Measurements from ENCODE around the gene LONRF2. TPM values are rescaled to one million over a fixed set of nuclear protein-coding genes. Genes with fewer than 3 reads are reported as not detected.

LONRF2 gene
- total and polyA plus RNA-seq, 2 donors (not counting 1 experiment from before 2014, with no cell fraction given): under 0.01 to 0.01 TPM

GRCh38 chr2:100239486-100240210, 82.7 kb downstream of the LONRF2 start:
- TF ChIP-seq EZH2 (IDR thresholded peaks at IDR 0.05; ENCODE audit: low read length, missing control alignments) (no peak), CTCF (conservative IDR thresholded peaks at IDR 0.05 in 1 of 2, IDR thresholded peaks at IDR 0.05 in 1 of 2; ENCODE audit: low read depth in 1 of 2, low read length in 2 of 2) (no peak)
- peaks cover 3% of the 10 kb centered on the region for H3K27me3 ChIP-seq (ENCODE audit: control insufficient read depth, insufficient read depth, low read length)
- H3K79me2 ChIP-seq (ENCODE audit: control insufficient read depth, insufficient read depth, low read length): no peaks in the 10 kb centered on the region
- no peaks in the 10 kb centered on the region for H3K36me3 ChIP-seq (ENCODE audit: control insufficient read depth, insufficient read depth, low read length)
- no peak overlapping the region for H3K9ac ChIP-seq (ENCODE audit: insufficient read depth, low read length)
- no peak overlapping the region for H3K4me2 ChIP-seq (ENCODE audit: extremely low read depth, insufficient read depth, low read length)
- H3K4me1 ChIP-seq (ENCODE audit: control insufficient read depth, extremely low read depth, insufficient read depth, low read length): no peaks in the 10 kb centered on the region
- H3K9me3 ChIP-seq (ENCODE audit: control insufficient read depth, insufficient read depth, low read depth, low read length): no peaks in the 10 kb centered on the region
- no peak overlapping the region for H2AFZ ChIP-seq (ENCODE audit: low read length)
- no peak overlapping the region for H3K27ac ChIP-seq (ENCODE audit: insufficient read depth, low read length)
- no peak for DNase-seq (ENCODE audit: low read depth in 2 of 2)
- no peak overlapping the region for H3K4me3 ChIP-seq (replicated peaks in 1 of 4; ENCODE audit: control extremely low read depth in 1 of 4, insufficient read depth in 1 of 4, low read depth in 3 of 4, low read length in 4 of 4)
- no peaks in the 10 kb centered on the region for H4K20me1 ChIP-seq (ENCODE audit: control insufficient read depth, extremely low read depth, insufficient read depth, low read length)

- Histone ChIP-seq H4K20me1 (ENCODE audit: control insufficient read depth, extremely low read depth, insufficient read depth, low read length) (no peaks in the 10 kb centered on the region), H3K9me3 (ENCODE audit: control insufficient read depth, insufficient read depth, low read depth, low read length) (no peaks in the 10 kb centered on the region), H2AFZ (ENCODE audit: low read length) (no peak overlapping the region), H3K27me3 (ENCODE audit: control insufficient read depth, insufficient read depth, low read length) (peaks cover 3% of the 10 kb centered on the region), H3K4me3 (replicated peaks in 1 of 4; ENCODE audit: control extremely low read depth in 1 of 4, insufficient read depth in 1 of 4, low read depth in 3 of 4, low read length in 4 of 4) (no peak overlapping the region), H3K79me2 (ENCODE audit: control insufficient read depth, insufficient read depth, low read length) (no peaks in the 10 kb centered on the region), H3K36me3 (ENCODE audit: control insufficient read depth, insufficient read depth, low read length) (no peaks in the 10 kb centered on the region), H3K9ac (ENCODE audit: insufficient read depth, low read length) (no peak overlapping the region), H3K4me1 (ENCODE audit: control insufficient read depth, extremely low read depth, insufficient read depth, low read length) (no peaks in the 10 kb centered on the region), H3K4me2 (ENCODE audit: extremely low read depth, insufficient read depth, low read length) (no peak overlapping the region), H3K27ac (ENCODE audit: insufficient read depth, low read length) (no peak overlapping the region)
- TF ChIP-seq CTCF (conservative IDR thresholded peaks at IDR 0.05 in 1 of 2, IDR thresholded peaks at IDR 0.05 in 1 of 2; ENCODE audit: low read depth in 1 of 2, low read length in 2 of 2): no peak
- DNase-seq (ENCODE audit: low read depth in 2 of 2): no peak
These were observed 83.8 kb downstream of the LONRF2 start for GRCh38 chr2:100238471-100238870.

- H3K4me3 ChIP-seq (replicated peaks in 1 of 4; ENCODE audit: control extremely low read depth in 1 of 4, insufficient read depth in 1 of 4, low read depth in 3 of 4, low read length in 4 of 4): no peak overlapping the region
- no peak overlapping the region for H2AFZ ChIP-seq (ENCODE audit: low read length)
- H3K27ac ChIP-seq (ENCODE audit: insufficient read depth, low read length): no peak overlapping the region
- peaks cover 3% of the 10 kb centered on the region for H3K27me3 ChIP-seq (ENCODE audit: control insufficient read depth, insufficient read depth, low read length)
- H3K9me3 ChIP-seq (ENCODE audit: control insufficient read depth, insufficient read depth, low read depth, low read length): no peaks in the 10 kb centered on the region
- H4K20me1 ChIP-seq (ENCODE audit: control insufficient read depth, extremely low read depth, insufficient read depth, low read length): no peaks in the 10 kb centered on the region
- H3K4me2 ChIP-seq (ENCODE audit: extremely low read depth, insufficient read depth, low read length): no peak overlapping the region
- no peak overlapping the region for H3K9ac ChIP-seq (ENCODE audit: insufficient read depth, low read length)
- TF ChIP-seq CTCF (conservative IDR thresholded peaks at IDR 0.05 in 1 of 2, IDR thresholded peaks at IDR 0.05 in 1 of 2; ENCODE audit: low read depth in 1 of 2, low read length in 2 of 2): no peak
- TF ChIP-seq EZH2 (IDR thresholded peaks at IDR 0.05; ENCODE audit: low read length, missing control alignments): no peak
- H3K79me2 ChIP-seq (ENCODE audit: control insufficient read depth, insufficient read depth, low read length): no peaks in the 10 kb centered on the region
- no peaks in the 10 kb centered on the region for H3K4me1 ChIP-seq (ENCODE audit: control insufficient read depth, extremely low read depth, insufficient read depth, low read length)
- H3K36me3 ChIP-seq (ENCODE audit: control insufficient read depth, insufficient read depth, low read length): no peaks in the 10 kb centered on the region
- DNase-seq (ENCODE audit: low read depth in 2 of 2): no peak
These were observed 84.5 kb downstream of the LONRF2 start for GRCh38 chr2:100237770-100238169.

All from fibroblast of lung (primary cell).